Nucleus accumbens (tissue), 56 donors: ENCODE data around the gene GMPS.
"Not testable (repeated sequence)": the region's sequence is repeated elsewhere in the genome, so short reads cannot be mapped to it uniquely, and the experiment has no call there.

ENCODE experiments used
- DNase-seq, 56 donors: peaks; one replicate each; lab custom pipeline; 2025; lab: John Stamatoyannopoulos, UW

GMPS gene

DNA sequence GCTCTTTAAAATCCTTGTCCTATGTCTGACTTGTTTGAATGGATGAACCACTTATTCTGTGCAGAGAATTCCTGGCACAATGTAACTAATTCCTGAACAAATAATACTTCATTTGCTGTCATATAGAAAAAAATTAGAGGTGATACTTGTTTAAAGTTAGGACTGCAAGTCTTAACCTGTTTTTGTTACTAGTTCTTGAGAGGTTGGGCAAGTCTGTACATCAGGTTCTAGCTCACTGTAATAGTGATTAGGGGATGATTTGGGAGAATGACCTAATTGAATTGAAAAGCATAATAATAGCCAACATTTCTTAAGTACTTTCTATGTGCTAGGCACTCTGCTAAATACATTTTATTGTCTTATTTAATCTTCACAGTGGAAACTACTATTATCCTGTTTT is 49.3 kb downstream of the GMPS start:
- DNase-seq = no peak

DNA sequence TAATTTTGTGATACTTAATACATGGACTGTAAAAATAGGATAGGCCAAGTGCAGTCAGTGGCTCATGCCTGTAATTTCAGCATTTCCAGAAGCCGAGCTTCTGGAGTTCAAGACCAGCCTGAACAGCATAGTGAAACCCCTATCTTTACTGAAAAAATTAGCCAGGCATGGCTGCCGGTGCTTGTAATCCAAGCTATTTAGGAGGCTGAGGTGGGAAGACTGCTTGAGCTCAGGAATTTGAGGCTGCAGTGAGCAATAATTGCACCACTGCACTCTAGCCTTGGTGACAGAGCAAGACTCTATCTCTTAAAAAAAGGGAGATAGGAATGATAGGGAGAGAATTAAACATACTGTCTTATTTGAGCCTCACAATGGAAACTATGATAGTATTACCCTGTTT is 51.0 kb downstream of the GMPS start:
- no peak for DNase-seq

GRCh38 chr3:155934230-155934629 is 63.8 kb downstream of the GMPS start:
- no peak for DNase-seq

GRCh38 chr3:155938409-155938808 is 68.0 kb downstream of the GMPS start:
- no peak for DNase-seq

GRCh38 chr3:155941354-155941753 is 70.9 kb downstream of the GMPS start:
- no peak for DNase-seq

GRCh38 chr3:155944081-155944480 is 73.6 kb downstream of the GMPS start:
- DNase-seq = no peak

- no peak for DNase-seq
Measured at GRCh38 chr3:155946178-155946577, 75.7 kb downstream of the GMPS start.

GRCh38 chr3:155948476-155948875 is 78.0 kb downstream of the GMPS start:
- no peak for DNase-seq

- DNase-seq = no peak
Measured at GRCh38 chr3:155949453-155950217, 79.2 kb downstream of the GMPS start.

GRCh38 chr3:155956508-155957411 is 86.3 kb downstream of the GMPS start:
- DNase-seq = no peak

GRCh38 chr3:155957412-155957880 is 87.0 kb downstream of the GMPS start:
- no peak for DNase-seq

DNA sequence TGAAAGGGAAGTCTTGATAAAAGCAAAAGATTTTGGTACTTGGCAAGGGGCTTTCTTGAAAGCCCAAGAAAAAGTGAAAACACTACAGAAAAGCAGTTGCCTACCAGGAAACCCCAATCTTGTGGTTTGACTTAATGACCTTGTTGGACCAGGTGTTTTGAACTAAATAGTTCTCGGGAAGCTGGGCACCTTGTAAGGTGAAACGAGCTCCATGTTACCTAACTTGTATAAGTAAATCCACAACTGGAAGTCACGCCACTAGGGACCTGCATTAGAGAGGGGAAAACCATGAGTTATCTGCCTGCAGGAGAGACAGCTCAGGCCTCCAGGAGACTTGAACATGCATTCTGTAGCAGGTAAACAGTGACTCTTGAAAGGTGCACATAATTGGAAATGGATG is 88.2 kb downstream of the GMPS start:
- DNase-seq = no peak

DNA sequence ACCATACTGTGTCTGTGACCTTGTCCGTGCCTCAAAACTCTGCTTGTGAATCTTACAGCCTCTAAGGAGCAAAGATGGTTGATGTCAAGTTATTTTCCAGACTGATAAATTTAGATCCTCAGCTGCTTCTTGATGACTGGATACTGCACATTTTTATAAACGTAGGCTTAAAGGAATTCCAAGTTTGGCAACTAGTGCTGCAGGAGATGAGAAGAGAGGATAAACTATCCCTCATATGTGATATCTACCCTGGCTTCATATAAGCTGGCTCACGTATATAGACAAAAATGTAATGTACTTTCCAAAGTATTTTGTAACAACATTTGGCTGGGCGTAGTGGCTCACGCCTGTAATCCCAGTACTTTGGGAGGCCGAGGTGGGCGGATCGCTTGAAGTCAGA is 89.6 kb downstream of the GMPS start:
- no peak for DNase-seq

DNA sequence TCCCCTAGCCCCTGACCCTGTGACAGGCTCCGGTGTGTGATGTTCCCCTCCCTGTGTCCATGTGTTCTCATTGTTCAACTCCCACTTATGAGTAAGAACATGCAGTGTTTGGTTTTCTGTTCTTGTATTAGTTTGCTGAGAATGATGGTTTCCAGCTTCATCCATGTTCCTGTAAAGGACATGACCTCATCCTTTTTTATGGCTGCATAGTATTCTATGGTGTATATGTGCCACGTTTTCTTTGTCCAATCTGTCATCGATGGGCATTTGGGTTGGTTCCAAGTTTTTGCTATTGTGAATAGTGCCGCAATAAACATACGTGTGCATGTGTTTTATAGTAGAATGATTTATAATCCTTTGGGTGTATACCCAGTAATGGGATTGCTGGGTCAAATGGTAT is 90.6 kb downstream of the GMPS start:
- not testable (repeated sequence) for DNase-seq

- no peak for DNase-seq
Measured at GRCh38 chr3:155963570-155963969, 93.1 kb downstream of the GMPS start.

DNA sequence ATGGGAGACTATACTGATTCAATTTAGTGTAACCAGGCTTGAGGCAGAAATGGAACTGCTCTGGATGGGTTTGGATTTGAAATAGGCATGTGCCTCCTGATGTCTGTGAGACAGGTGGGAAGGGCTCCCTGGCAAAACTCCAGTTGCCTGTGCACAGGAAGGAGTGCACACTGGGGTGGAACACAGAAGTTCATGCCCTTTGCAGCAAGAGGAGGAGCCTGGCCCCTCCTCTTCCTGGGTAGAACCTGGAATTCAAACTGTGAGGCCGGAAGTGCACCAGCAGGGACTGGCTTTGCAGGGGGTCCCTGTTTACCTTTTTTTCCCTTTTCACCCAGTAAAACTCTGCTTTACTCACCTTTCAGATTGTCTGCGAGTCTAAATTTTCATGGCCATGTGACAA is 99.9 kb downstream of the GMPS start:
- no peak for DNase-seq

- no peak for DNase-seq
Measured at GRCh38 chr3:155972885-155973584, 102.6 kb downstream of the GMPS start.

GRCh38 chr3:155978324-155978723 is 107.9 kb downstream of the GMPS start:
- no peak for DNase-seq

- DNase-seq = no peak
Measured at GRCh38 chr3:155979746-155980145, 109.3 kb downstream of the GMPS start.

GRCh38 chr3:155981669-155982068 is 111.2 kb downstream of the GMPS start:
- DNase-seq = no peak

- no peak for DNase-seq
Measured at GRCh38 chr3:155983834-155984474, 113.5 kb downstream of the GMPS start.
